GM18526 (cell line): ENCODE measurements around the gene NKX6-1.

ENCODE experiments used
- POLR2A ChIP-seq: IDR thresholded peaks from 3 replicates; pipeline ENCODE4 v1.6.1; 2011; ENCODE audit not compliant: insufficient read length; ENCODE audit errors: extremely low read depth

Gene NKX6-1

GRCh38 chr4:84498935-84499623 lies at the start of gene NKX6-1:
Gene NKX6-1 (minus strand): TSS chr4:84499292. CDS start chr4:84498228, 1,064 bp downstream.
- no peak for TF ChIP-seq POLR2A

- TF ChIP-seq POLR2A: no peak
Observed at GRCh38 chr4:84547211-84547610, 48.1 kb upstream of the NKX6-1 start.

DNA sequence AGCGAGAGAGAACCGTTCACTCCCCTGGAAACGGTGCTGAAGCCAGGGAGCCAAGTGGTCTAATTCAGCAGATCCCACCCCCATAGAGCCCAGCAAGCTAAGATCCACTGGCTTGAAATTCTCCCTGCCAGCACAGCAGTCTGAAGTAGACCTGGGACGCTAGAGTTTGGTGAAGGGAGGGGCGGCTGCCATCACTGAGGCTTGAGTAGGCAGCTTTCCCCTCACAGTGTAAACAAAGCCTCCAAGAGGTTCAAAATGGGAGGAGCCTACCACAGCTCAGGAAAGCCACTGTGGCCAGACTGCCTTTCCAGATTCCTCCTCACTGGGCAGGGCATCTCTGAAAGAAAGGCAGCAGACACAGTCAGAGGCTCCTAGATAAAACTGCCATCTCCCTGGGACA lies 46.0 kb upstream of the NKX6-1 start:
- TF ChIP-seq POLR2A: no peak

DNA sequence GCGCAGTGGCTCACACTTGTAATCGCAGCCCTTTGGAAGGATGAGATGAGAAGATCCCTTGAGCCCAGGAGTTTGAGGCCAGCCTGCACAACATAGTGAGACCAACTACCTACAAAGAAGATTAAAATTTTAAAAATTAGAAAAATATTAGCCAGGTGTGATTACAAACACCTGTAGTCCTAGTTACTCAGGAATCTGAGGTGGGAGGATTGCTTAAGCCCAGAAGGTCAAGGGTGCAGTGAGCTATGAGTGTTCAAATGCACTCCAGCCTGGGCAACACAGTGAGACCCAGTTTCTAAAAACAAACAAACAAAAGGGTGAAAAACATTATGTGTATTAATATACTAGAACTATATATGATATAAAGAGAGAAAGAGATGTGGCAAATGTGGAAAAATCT lies 36.8 kb upstream of the NKX6-1 start:
- no peak for TF ChIP-seq POLR2A

GRCh38 chr4:84531689-84532088 lies 32.6 kb upstream of the NKX6-1 start:
- no peak for TF ChIP-seq POLR2A

GRCh38 chr4:84530871-84531270 lies 31.8 kb upstream of the NKX6-1 start:
- TF ChIP-seq POLR2A: no peak

DNA sequence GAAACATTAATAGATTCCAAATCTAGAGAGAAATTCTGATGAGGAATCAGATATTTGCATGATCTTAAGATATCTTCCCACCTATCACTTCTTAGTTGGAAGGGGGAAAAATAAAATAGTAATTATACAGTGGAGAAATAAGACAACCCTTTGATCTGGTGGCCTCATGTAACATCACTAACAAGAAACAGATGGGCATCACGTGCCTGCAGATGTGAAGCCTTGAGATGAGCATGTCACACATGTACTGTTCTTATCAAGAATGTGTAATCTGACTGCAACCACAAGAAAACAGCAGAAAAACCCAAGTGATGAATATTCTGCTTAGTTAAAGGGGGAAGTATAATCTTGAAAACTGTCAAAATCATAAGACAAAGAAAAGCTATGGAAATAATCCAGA lies 31.4 kb upstream of the NKX6-1 start:
- TF ChIP-seq POLR2A: no peak

DNA sequence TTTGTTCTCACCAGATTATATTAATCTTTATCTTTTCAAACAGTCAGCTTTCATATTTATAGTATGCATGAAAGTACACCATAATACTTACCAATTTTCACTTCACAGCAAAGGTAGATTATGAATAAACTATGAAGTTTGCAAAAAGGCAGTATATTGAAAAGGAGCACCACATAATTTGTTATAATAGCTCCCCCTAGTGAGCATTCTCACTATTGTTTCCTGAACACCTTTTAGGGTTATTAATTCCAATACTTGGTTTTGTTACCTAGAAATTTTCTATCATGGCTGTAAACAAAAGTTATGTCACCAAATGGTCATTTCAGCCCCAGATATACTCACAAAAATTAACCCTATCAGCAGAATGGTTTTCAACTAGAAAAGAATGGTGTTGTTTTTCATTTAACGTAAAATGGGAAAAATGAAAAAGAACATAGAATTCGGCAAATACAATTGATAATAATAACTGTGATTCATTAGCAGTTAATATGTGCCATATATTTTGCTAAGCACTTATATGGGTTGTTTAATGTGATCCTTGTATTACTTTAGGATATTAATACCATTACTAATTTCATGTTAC lies 30.2 kb upstream of the NKX6-1 start:
- no peak for TF ChIP-seq POLR2A

DNA sequence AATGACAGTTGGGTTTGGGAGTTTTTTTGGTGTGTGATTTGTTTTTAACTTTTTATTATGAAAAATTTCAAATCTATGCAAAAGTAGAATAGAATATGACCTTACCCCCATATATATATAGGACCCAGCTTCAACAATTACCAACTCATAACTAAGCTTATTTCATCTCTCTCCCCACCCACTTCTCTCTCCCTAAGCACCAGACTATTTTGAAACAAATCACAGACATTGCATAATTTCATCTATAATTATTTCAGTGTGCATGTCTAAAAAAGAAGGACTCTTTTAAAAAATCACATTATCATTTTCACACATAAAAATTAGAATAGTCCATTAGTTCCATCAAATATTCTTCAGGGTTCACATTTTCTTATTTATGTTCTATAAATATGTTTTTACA lies 28.3 kb upstream of the NKX6-1 start:
- no peak for TF ChIP-seq POLR2A

DNA sequence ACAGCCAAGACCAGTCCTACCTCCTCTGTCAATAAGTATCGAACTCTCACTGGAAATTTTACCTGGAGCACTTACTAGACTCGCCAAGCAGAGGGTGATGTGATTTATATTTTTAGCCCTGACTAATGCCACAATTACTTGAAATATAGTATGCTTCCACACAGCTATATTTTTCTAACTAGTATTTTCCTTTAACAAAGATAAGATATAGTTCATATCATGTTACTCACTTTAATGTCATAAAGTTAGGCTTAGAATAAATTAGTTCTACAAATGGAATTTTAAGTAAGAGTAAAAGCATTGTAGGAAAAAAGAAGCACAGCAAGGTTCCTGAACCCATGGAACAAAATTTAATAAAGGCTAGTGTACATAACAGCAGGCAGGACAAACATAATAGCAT lies 16.0 kb upstream of the NKX6-1 start:
- TF ChIP-seq POLR2A: no peak

DNA sequence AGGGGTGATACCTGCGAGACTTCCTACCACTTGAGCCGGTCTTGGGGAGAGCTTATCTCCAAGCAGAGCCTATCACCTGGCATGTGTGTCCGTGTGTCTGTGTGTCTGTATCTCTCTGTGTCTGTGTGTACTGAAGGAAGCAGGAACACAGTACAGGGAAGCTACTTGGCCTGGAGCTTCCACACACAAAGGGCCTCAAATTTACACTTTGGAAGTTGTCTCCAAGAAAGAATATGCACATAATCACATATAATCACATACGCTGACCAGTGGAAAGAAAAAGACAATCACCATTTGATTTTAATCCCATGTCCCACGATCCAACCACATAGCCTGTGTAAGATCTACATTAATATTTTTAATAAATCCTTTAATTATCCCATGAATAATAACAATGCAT lies 13.2 kb upstream of the NKX6-1 start:
- TF ChIP-seq POLR2A: no peak

DNA sequence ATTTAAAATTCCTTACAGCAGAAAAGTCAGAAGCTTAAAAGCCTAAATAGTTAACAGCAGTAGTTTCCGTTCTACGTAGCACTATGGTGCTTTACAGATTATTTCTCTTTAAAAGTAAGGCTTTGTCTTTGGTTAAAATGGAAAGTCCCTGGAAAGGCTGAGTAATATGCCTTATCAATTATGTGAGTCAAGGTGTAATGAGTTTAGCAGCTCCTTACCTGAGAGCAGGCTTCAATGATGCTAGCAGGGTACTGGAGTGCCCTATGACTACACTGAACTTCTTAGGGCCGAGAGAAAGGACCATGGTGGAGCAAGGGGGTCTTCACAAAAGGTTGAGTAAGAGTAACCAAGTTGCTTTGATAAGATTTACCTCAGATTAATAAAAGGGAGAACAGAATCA lies 12.6 kb upstream of the NKX6-1 start:
- no peak for TF ChIP-seq POLR2A

DNA sequence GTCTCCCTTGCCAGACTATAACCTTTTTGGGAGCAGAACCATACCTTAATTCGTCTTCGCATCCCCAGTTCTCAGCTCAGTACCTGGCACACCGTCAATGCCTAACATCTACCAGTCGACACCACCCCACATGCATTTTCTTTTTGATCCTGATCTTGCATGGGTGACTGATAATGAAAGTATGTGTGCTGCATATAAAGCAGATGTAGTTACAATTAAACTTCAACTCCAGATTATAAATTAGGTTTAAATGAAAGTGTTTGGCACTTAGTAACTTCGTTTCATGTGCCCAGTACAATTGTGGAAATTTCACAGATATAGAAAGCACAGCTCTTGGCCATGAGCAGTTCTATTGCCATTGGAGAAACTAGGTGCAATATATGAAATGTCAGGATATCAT lies 8.8 kb upstream of the NKX6-1 start:
- TF ChIP-seq POLR2A: no peak

GRCh38 chr4:84504821-84505220 lies 5.7 kb upstream of the NKX6-1 start:
- TF ChIP-seq POLR2A: no peak

GRCh38 chr4:84503495-84504437 lies 4.7 kb upstream of the NKX6-1 start:
- no peak for TF ChIP-seq POLR2A

GRCh38 chr4:84502955-84503373 lies 3.9 kb upstream of the NKX6-1 start:
- no peak for TF ChIP-seq POLR2A

DNA sequence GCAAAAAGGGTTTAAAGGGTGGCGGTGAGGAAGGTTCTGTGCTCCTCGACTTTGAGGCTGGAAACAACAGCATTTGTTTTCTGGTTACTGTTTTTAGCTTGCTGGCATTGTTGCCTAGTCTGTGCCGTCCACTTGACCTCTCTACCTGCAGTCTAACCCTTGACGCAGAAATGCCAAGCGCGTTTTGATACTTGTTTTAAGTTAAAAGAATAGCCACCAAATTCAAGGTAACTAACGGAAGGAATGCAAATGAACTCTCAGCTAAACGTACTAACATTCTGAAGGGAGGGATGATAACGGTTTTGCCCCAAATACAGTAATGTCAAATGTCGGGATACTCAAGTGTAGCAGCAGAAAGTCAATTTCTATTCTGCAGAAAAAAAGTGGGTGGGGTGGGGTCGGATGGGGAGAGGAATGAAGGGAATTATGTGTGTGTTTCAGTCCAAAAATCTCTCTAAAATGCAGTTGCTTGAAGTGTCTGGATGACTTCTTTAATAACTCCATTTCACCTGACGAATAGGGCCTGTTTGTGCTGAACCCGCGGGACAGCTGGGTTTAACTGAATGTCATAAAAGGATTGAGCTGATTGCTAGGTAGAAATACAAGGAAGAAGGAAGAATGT lies 3.4 kb upstream of the NKX6-1 start:
- TF ChIP-seq POLR2A: no peak
